Right lobe of liver (tissue), 4 donors: ENCODE measurements around the gene C2orf81.

Experiments
- POLR2A ChIP-seq: fragments of 450-650 bp; IDR thresholded peaks from one replicate; pipeline ENCODE4 v1.6.1; 2017; ENCODE audit warnings: antibody characterized with exemption, mild to moderate bottlenecking
- TF ChIP-seq, protein P1 (sequence below), 4 donors: fragments of 200-600 bp in 3 of 4; fragments of 450-650 bp in 1 of 4; IDR thresholded peaks; one replicate each; pipeline versions ENCODE4 v1.5.1 to v1.8.0; 2016 to 2022; ENCODE audit warnings: antibody characterized with exemption in 4 of 4, mild to moderate bottlenecking in 2 of 4
- donor health status: DM: no; HTN: no; CAD: no.
- donor health status: DM: no; HTN: no; CAD: no.
- donor health status: DM: no; HTN: yes; CAD: no.

GRCh38 chr2:74421221-74421870 is at the start of gene C2orf81, which contains the start of gene WDR54:
- TF ChIP-seq, protein P1, sequence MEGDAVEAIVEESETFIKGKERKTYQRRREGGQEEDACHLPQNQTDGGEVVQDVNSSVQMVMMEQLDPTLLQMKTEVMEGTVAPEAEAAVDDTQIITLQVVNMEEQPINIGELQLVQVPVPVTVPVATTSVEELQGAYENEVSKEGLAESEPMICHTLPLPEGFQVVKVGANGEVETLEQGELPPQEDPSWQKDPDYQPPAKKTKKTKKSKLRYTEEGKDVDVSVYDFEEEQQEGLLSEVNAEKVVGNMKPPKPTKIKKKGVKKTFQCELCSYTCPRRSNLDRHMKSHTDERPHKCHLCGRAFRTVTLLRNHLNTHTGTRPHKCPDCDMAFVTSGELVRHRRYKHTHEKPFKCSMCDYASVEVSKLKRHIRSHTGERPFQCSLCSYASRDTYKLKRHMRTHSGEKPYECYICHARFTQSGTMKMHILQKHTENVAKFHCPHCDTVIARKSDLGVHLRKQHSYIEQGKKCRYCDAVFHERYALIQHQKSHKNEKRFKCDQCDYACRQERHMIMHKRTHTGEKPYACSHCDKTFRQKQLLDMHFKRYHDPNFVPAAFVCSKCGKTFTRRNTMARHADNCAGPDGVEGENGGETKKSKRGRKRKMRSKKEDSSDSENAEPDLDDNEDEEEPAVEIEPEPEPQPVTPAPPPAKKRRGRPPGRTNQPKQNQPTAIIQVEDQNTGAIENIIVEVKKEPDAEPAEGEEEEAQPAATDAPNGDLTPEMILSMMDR (IDR thresholded peaks at IDR 0.05) = no peak
- peak; percentile 29 for TF ChIP-seq POLR2A
